HUDEP-2 (cell line): Measurements from ENCODE around the gene HOXA3.

Experiments
- DNase-seq, 76 experiments: peaks; one replicate each; lab custom pipeline; 2025; ENCODE audit not compliant: unreplicated experiment in 76 of 76; lab: John Stamatoyannopoulos, UW

Gene HOXA3

GRCh38 chr7:27116962-27117886 lies 35.2 kb downstream of the HOXA3 start:
- DNase-seq, result no peak

- no peak for DNase-seq
Observed at GRCh38 chr7:27116031-27116961, 36.1 kb downstream of the HOXA3 start.

GRCh38 chr7:27115221-27116026 lies 37.0 kb downstream of the HOXA3 start:
- DNase-seq, result no peak

GRCh38 chr7:27114881-27115220 lies 37.5 kb downstream of the HOXA3 start:
- DNase-seq, result no peak

GRCh38 chr7:27113991-27114769 lies 38.2 kb downstream of the HOXA3 start:
- DNase-seq, result no peak

GRCh38 chr7:27112955-27113949 lies 39.1 kb downstream of the HOXA3 start:
- no peak for DNase-seq

GRCh38 chr7:27112361-27112760 lies 40.0 kb downstream of the HOXA3 start:
- no peak for DNase-seq

- no peak for DNase-seq
Observed at GRCh38 chr7:27111751-27112277, 40.6 kb downstream of the HOXA3 start.

- no peak for DNase-seq
Observed at GRCh38 chr7:27111042-27111750, 41.2 kb downstream of the HOXA3 start.

GRCh38 chr7:27110186-27111031 lies 42.0 kb downstream of the HOXA3 start:
- no peak for DNase-seq

- DNase-seq, result no peak
Observed at GRCh38 chr7:27109466-27110185, 42.8 kb downstream of the HOXA3 start.

- no peak for DNase-seq
Observed at GRCh38 chr7:27108390-27109127, 43.8 kb downstream of the HOXA3 start.

GRCh38 chr7:27107391-27108381 lies 44.7 kb downstream of the HOXA3 start:
- DNase-seq, result no peak

GRCh38 chr7:27106901-27107240 lies 45.5 kb downstream of the HOXA3 start:
- DNase-seq, result no peak
